NK-92 (cell line): ENCODE measurements around the gene VAPA.

ENCODE experiments used
- DNase-seq: peaks from one replicate; lab custom pipeline; 2025; ENCODE audit not compliant: unreplicated experiment; lab: John Stamatoyannopoulos, UW

VAPA gene

GRCh38 chr18:9933865-9934264, 20.0 kb downstream of the VAPA start:
- no peak for DNase-seq

- DNase-seq, result no peak
Observed at GRCh38 chr18:9934274-9934673, 20.5 kb downstream of the VAPA start.

GRCh38 chr18:9941103-9941502, 27.3 kb downstream of the VAPA start:
- DNase-seq, result no peak

DNA sequence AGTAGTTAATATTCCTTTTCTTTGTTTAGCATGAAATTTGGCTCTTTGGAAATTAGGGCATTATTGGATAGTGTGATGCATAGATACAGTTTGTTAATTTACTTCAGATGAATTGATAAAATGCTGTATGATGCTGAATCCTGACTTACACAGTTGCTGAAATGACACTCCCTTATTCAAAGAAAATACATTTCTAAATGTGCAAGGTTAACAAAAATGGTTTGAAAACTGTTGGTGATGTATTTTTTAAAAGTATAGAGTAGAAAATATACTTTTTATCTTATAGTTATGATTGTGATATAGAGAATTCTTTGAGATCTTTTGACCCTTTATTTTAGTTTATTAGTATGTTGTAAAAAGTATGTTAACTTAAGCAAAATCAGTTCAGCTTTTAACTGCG, 27.8 kb downstream of the VAPA start:
- no peak for DNase-seq

DNA sequence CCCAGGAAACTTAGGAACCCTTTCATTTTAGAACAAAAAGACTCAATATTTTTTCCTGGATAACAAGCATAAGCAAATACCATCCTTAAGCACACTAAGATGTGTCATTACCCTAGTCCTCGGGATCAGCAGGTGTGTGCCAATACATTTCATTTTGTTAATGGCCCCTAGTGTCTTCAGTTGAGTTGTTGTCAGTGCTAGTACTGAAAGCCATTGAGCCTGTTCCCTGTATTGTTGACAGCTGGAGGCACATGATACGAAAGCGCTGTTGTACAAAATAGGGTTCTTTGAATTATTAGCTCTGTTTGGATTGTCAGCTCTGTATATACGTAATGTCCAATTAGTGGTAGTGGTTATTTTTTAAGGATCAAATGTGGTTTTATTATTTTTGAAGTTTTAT, 29.5 kb downstream of the VAPA start:
- no peak for DNase-seq

- no peak for DNase-seq
Observed at GRCh38 chr18:9944805-9945204, 31.0 kb downstream of the VAPA start.

- no peak for DNase-seq
Observed at GRCh38 chr18:9946831-9947230, 33.0 kb downstream of the VAPA start.

DNA sequence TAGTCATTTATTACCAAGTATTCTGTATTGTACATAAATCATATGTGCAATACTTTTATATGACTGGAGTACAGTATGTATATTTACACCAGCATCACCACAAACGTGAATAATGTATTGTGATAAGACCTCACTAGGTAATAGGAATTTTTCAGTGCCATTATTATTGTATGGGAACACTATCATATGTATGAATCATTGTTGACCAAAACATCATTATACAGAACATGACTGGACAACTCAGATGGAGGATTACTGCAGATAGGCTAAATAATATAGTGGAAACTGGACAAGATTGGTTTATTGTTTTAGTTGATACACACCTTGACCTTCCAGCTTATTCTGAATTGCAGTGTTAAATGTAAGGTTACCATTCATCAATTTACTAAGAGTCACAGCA, 33.4 kb downstream of the VAPA start:
- DNase-seq, result no peak

- DNase-seq, result no peak
Observed at GRCh38 chr18:9949315-9949714, 35.5 kb downstream of the VAPA start.

GRCh38 chr18:9949861-9950260, 36.0 kb downstream of the VAPA start:
- DNase-seq, result no peak

DNA sequence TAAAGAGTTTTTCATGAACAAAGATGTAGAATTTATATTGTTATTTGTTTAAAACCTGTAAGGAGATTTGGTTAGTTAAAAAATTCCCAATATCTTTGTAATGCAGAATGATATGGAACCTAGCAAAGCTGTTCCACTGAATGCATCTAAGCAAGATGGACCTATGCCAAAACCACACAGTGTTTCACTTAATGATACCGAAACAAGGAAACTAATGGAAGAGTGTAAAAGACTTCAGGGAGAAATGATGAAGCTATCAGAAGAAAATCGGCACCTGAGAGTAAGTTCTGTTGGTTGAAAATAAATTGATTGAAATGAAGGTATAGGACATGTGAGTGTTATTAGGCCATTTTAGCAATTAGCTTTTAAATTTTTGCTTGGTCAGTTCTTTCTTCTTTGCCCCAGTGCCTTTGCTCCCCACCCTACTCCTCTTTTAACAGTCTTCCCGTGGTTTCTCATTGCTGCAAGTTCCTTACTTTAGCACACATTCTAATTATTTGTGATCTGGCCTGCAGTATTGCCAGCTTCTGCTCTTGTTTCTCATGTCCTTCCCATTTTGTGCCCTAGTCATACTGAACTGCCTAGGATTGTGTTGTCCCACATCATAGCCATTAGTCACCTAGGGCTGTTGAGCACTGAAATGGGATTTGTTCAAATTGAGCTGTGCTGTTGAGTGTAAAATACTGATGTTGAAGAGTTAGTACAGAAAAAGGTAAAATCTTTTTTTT, 36.6 kb downstream of the VAPA start:
- DNase-seq, result no peak

DNA sequence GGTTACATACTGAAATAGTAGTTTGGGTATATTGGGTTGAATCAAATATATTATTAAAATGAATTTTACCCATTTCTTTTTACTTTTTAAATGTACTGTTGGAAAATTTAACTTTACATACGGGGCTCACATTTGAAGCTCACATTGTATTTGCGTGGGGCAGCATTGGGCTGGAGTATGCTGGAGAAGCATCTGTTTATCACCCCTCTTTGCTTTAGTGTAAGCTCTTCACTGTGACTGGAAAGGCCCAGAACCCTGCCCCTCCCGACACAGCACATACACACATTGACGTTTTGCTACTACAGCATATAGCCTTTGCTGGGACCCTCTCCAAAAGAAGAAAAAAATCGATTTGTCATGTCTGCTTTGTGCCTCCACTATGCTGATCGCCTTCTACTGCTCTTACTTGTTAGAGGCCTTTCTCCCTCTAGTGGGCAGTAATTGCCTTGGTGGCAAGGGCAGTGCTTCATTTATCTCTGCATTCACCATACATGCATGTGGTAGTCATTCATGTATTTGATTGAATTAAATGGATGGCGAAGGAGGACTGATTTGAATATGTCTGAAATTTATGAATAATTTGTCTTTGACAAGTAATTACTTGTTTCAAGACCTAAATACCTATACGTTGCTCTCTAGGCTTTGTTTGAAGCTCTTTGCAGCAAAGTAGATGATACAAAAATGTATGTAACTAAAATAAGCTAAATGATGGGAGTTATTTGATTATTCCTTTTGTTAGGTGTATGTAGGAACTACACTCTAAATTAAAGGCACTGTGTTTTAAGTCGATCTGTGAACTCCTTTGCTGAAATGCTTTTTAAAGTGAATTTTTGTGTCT, 37.4 kb downstream of the VAPA start:
- no peak for DNase-seq

GRCh38 chr18:9952633-9953416, 39.0 kb downstream of the VAPA start:
- DNase-seq, result no peak

GRCh38 chr18:9958861-9959399, 45.1 kb downstream of the VAPA start:
- no peak for DNase-seq

GRCh38 chr18:9959564-9959963, 45.7 kb downstream of the VAPA start:
- DNase-seq, result no peak

DNA sequence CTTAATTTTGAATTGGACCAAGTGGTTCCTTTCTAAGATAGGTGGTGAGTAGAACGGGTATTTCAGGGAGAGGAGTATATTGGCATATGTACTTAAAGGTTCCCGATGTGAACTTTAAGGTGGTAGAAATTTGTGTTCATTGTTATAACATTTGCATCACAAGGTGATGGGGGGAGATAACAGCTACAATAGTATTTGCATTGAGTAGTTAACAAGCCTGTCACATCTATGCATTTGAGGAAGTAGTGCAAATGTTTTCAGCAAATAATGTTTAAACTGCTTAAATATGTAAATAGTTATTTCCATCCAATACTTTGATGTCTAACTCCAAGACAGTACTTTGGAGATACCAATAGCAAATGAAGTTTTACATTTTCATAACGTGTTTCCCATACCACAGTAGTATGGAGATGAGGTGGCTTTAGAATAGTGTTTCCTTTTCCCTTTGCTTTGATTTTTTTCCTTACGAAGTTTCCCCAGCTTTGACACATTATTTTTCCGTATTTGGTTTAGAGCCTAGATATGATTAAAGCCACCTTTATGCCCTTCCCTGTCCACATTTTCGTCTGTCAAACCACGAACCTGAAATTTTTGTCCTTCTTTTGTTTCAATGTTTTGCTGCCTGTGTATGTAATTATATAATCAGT, 46.6 kb downstream of the VAPA start:
- no peak for DNase-seq

DNA sequence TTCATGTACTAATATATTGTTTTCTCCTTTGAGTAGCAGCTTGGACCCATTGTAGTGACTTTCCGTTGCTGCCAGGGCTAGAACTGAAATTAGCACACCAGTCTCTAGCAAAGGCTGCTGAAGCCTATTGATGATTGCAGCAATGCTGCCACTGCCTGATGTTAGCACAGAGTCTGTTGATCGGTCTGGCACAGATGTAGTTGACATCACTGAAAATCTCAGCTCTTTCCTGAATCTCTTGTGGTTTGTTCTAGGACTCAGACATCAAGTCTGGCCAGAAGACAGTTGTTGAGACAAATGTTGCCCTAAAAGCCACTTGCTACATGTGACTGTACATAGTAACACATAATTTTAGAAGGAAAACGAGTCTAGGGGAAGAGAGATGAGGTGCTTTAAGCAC, 47.2 kb downstream of the VAPA start:
- DNase-seq, result no peak

DNA sequence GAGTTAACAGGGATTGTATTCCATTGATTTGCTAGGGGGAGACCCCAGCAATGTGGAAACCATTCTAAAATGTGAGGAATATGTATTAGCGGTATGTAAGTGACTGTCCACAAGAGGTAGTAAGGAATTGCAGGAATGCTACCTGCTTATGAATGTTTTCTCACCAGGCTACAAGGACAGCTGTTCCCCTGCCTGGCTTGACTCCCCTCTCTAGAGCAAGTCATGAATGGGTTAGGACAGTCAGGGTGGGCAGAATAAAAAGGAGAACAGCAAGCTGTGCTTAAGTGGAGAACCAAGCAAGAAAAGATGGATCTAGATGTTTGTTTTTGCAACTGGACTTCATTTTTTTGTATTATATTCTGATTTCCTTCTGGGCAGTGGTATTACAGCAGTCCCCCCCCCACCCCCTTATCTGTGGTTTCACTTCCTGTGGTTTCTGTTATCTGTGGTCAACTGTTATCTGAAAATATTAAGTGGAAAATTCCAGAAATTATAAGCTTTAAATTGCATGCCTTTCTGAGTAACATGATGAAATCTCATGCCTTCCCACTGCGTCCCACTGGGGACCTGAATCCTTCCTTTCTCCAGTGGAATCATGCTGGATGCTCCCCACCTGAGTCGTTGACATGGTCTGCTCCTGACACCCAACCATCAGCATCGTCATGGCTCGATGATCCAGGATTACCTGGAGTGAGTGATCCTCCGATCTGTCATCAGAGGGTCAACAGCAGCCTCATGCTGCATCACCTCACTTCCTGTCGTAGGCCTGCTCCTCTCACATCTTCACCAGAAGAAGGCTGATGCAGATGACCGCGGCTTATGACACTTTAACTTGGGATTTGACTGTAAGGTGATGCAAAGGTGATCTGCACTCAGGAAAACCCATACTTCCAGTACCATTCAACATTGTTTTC, 52.2 kb downstream of the VAPA start:
- DNase-seq, result no peak

DNA sequence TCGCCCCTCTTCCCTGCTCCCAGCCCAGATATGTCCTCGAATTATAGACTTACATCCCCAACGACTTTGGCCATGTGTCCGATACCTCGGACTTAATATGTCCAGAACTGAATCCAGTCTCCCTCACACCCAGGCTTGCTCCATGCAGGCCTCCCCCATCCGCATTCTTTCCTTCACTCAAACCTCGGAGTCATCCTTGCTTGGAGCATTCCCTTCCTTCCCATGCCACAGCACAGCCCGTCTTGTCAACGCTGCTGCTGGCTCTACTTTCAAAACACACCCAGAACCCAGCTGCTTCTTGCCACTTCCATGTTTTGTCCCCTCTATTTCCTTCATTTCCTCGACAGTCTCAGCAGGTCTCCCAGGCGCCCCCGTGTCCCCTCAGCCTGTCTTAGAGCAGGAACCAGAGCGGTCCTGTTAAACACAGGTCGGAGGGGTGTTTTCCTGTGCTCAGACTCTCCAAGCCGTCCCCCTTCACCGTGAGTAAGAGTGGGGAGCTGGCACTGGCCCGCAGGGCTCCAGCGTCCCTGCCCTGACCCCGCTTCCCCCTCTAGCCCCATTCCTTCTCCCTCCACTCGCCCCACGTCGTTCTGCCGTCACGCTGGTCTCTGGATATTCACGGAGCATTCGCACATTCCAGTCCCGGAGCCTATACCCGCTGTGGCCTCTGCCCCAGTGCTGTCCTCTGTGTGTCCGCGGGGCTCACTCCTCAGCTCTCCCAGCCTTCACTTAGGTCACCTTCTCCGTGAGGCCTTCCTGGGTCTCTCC, 54.4 kb downstream of the VAPA start:
- DNase-seq, result no peak
